HCT116 (cell line): ENCODE data around the gene SUCLG1. TPM values are rescaled to one million over a fixed set of nuclear protein-coding genes. Genes with fewer than 3 reads are reported as not detected.

Experiments
- ATAC-seq: fragments of 200-7000 bp; cut with Tn5 transposase; 2 replicates; pipeline ENCODE4 v1.9.1; 2020; ENCODE audit warnings: mild to moderate bottlenecking, moderate library complexity
- BruUV-seq: library from RNA; stranded (reverse); fragments of 400-500 nt; replicated peaks from 2 replicates; lab custom pipeline; 2021; lab: Mats Ljungman, UMichigan
- CTCF ChIA-PET: fragments of 300-600 bp; sonication (Branson Sonifier 250); formaldehyde crosslinking; loops from one replicate; lab custom pipeline; 2021; ENCODE audit warnings: antibody characterized with exemption; lab: Charles Lee
- POLR2A ChIA-PET: fragments of 300-600, 350-600 bp; sonication (Branson Sonifier 250); formaldehyde crosslinking; loops from one replicate; lab custom pipeline; 2021; ENCODE audit warnings: antibody characterized with exemption; lab: Charles Lee
- RAD21 ChIA-PET, 2 experiments: fragments of 300-600 bp; sonication (Branson Sonifier 250); formaldehyde crosslinking; loops; one replicate each; lab custom pipeline; 2023; ENCODE audit warnings: low total read pairs in 2 of 2; ENCODE audit not compliant: uncharacterized antibody in 2 of 2, unreplicated experiment in 2 of 2, low non-redundant PET in 1 of 2; lab: Charles Lee
- DNase-seq: peaks from one replicate; pipeline ENCODE4 v3.0.0-alpha.2; 2010; ENCODE audit warnings: low read depth, low spot score
- H2AFZ ChIP-seq: fragments of 200-600 bp; shearing (Covaris generic), sonication (generic); 2 replicates; pipeline ENCODE4 v1.6.1; 2017; ENCODE audit warnings: low read depth, mixed run types, mixed read lengths, antibody characterized with exemption, low read length; ENCODE audit not compliant: poor library complexity, severe bottlenecking
- H3K27ac ChIP-seq: 2 replicates; pipeline ENCODE4 v1.5.1; 2012; ENCODE audit warnings: low read depth, low read length
- H3K27me3 ChIP-seq: fragments of 200-600 bp; sonication (generic); 2 replicates; pipeline ENCODE4 v1.6.1; 2016; ENCODE audit warnings: mixed run types, low read length, mixed read lengths; ENCODE audit not compliant: insufficient read depth
- H3K36me3 ChIP-seq, 2 experiments: fragments of 200-500 bp in 1 of 2; fragments of 200-600 bp in 1 of 2; sonication (Bioruptor generic) in 1 of 2; sonication (generic) in 1 of 2; 2 replicates each; pipeline versions ENCODE4 v1.5.1 to v1.6.1; 2014 to 2016; ENCODE audit warnings: low read length in 2 of 2, inconsistent platforms in 1 of 2, mixed read lengths in 1 of 2, mixed run types in 1 of 2; ENCODE audit not compliant: insufficient read depth in 2 of 2, control insufficient read depth in 1 of 2
- H3K4me1 ChIP-seq, 2 experiments: fragments of 200-600 bp in 1 of 2; sonication (generic) in 1 of 2; 2 replicates each; pipeline versions ENCODE4 v1.5.1 to v1.6.1; 2012 to 2017; ENCODE audit warnings: low read length in 2 of 2, inconsistent platforms in 1 of 2, mild to moderate bottlenecking in 1 of 2, mixed read lengths in 1 of 2, mixed run types in 1 of 2, moderate library complexity in 1 of 2; ENCODE audit not compliant: insufficient read depth in 2 of 2, control insufficient read depth in 1 of 2
- H3K4me2 ChIP-seq: fragments of 200-600 bp; sonication (generic); 2 replicates; pipeline ENCODE4 v1.6.1; 2017; ENCODE audit warnings: mixed run types, low read length, mixed read lengths
- H3K4me3 ChIP-seq, 2 experiments: fragments of 200-600 bp in 1 of 2; sonication (generic) in 1 of 2; replicated peaks in 1 of 2; 2 replicates each; pipeline ENCODE4 v1.5.1; 2011 to 2016; ENCODE audit warnings: low read length in 2 of 2, control low read depth in 1 of 2, low read depth in 1 of 2, mild to moderate bottlenecking in 1 of 2, mixed read lengths in 1 of 2, mixed run types in 1 of 2
- H3K79me2 ChIP-seq: fragments of 200-600 bp; sonication (generic); 2 replicates; pipeline ENCODE4 v1.6.1; 2017; ENCODE audit warnings: mild to moderate bottlenecking, mixed run types, low read length, moderate library complexity, mixed read lengths; ENCODE audit not compliant: insufficient read depth
- H3K9ac ChIP-seq: fragments of 200-600 bp; sonication (generic); 2 replicates; pipeline ENCODE4 v1.6.1; 2016; ENCODE audit warnings: low read length, mixed read lengths
- H3K9me2 ChIP-seq: fragments of 200-600 bp; sonication (generic), shearing (Covaris generic); 2 replicates; pipeline ENCODE4 v1.6.1; 2017; ENCODE audit warnings: mixed run types, mild to moderate bottlenecking, moderate library complexity; ENCODE audit not compliant: insufficient read depth
- H3K9me3 ChIP-seq, 2 experiments: fragments of 200-500 bp in 1 of 2; fragments of 200-600 bp in 1 of 2; sonication (Bioruptor generic) in 1 of 2; sonication (generic) in 1 of 2; 2 replicates each; pipeline ENCODE4 v1.6.1; 2014 to 2017; ENCODE audit warnings: low read length in 2 of 2, mixed read lengths in 2 of 2, inconsistent platforms in 1 of 2, low read depth in 1 of 2, mild to moderate bottlenecking in 1 of 2, mixed run types in 1 of 2, moderate library complexity in 1 of 2; ENCODE audit not compliant: control insufficient read depth in 1 of 2, insufficient read depth in 1 of 2
- H4K20me1 ChIP-seq: fragments of 200-600 bp; sonication (generic), shearing (Covaris generic); 2 replicates; pipeline ENCODE4 v1.6.1; 2017; ENCODE audit warnings: mixed run types, mild to moderate bottlenecking, moderate library complexity; ENCODE audit not compliant: insufficient read depth
- ATF3 ChIP-seq: IDR thresholded peaks from 2 replicates; pipeline ENCODE4 v1.6.1; 2012
- ELF1 ChIP-seq: IDR thresholded peaks from 2 replicates; pipeline ENCODE4 v1.6.1; 2012; ENCODE audit warnings: low read depth, borderline replicate concordance
- EZH2phosphoT487 ChIP-seq: fragments of 200-600 bp; IDR thresholded peaks from 2 replicates; pipeline ENCODE4 v1.6.1; 2018; ENCODE audit warnings: antibody characterized with exemption, borderline replicate concordance
- FOSL1 ChIP-seq: IDR thresholded peaks from 2 replicates; pipeline ENCODE4 v1.6.1; 2012; ENCODE audit warnings: low read depth
- POLR2AphosphoS5 ChIP-seq: IDR thresholded peaks from 2 replicates; pipeline ENCODE4 v1.6.1; 2011; ENCODE audit warnings: mild to moderate bottlenecking, low read depth, low read length, moderate library complexity
- RAD21 ChIP-seq: IDR thresholded peaks from 2 replicates; pipeline ENCODE4 v1.6.1; 2012; ENCODE audit warnings: low read depth, mild to moderate bottlenecking
- YY1 ChIP-seq: IDR thresholded peaks from 2 replicates; pipeline ENCODE4 v1.6.1; 2011; ENCODE audit warnings: low read length, low read depth, moderate library complexity, mild to moderate bottlenecking; ENCODE audit not compliant: insufficient replicate concordance; ENCODE audit errors: extremely low read depth
- ZFX ChIP-seq: fragments of 450-650 bp; IDR thresholded peaks from 2 replicates; pipeline ENCODE4 v1.6.1; 2017
- ZNF274 ChIP-seq: fragments of 200-500 bp; sonication (Bioruptor generic); IDR thresholded peaks from 2 replicates; pipeline ENCODE4 v1.6.1; 2014; ENCODE audit warnings: mild to moderate bottlenecking, low read depth, low read length, inconsistent platforms
- intact Hi-C: fragments of 100-400 bp; cut with micrococcal nuclease; formaldehyde crosslinking; loops from 2 replicates; pipeline ENCODE4 v1.10.0; 2022
- total RNA-seq: library from RNA; stranded (reverse); gene quantifications from one replicate; pipeline ENCODE4 v1.2.1, GENCODE V29; 2021; ENCODE audit not compliant: unreplicated experiment
- TF ChIP-seq, protein P1 (sequence below): IDR thresholded peaks from 2 replicates; pipeline ENCODE4 v1.6.1; 2012
- TF ChIP-seq, protein P2 (sequence below): IDR thresholded peaks from 2 replicates; pipeline ENCODE4 v1.6.1; 2011; ENCODE audit warnings: mild to moderate bottlenecking, low read length, moderate library complexity; ENCODE audit not compliant: insufficient replicate concordance; ENCODE audit errors: extremely low read depth

The SUCLG1 gene
- total RNA-seq, 1 experiment from 2014 or later, result 56.3 TPM

GRCh38 chr2:84394628-84395027 is 64.5 kb downstream of the SUCLG1 start:
- no peaks in the 10 kb centered on the region for H4K20me1 ChIP-seq
- no peak for ATAC-seq
- no peak overlapping the region for H2AFZ ChIP-seq
- TF ChIP-seq, protein P1, sequence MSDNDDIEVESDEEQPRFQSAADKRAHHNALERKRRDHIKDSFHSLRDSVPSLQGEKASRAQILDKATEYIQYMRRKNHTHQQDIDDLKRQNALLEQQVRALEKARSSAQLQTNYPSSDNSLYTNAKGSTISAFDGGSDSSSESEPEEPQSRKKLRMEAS, result no peak
- TF ChIP-seq ZFX, result no peak
- no peak for TF ChIP-seq ZNF274
- TF ChIP-seq POLR2AphosphoS5, result no peak
- TF ChIP-seq, protein P2, sequence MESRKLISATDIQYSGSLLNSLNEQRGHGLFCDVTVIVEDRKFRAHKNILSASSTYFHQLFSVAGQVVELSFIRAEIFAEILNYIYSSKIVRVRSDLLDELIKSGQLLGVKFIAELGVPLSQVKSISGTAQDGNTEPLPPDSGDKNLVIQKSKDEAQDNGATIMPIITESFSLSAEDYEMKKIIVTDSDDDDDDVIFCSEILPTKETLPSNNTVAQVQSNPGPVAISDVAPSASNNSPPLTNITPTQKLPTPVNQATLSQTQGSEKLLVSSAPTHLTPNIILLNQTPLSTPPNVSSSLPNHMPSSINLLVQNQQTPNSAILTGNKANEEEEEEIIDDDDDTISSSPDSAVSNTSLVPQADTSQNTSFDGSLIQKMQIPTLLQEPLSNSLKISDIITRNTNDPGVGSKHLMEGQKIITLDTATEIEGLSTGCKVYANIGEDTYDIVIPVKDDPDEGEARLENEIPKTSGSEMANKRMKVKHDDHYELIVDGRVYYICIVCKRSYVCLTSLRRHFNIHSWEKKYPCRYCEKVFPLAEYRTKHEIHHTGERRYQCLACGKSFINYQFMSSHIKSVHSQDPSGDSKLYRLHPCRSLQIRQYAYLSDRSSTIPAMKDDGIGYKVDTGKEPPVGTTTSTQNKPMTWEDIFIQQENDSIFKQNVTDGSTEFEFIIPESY, result no peak
- no peak for TF ChIP-seq ATF3
- no peak for TF ChIP-seq RAD21
- TF ChIP-seq ELF1, result no peak
- no peak for TF ChIP-seq FOSL1
- no peak for TF ChIP-seq YY1
- no peak for TF ChIP-seq EZH2phosphoT487
- no peaks in the 10 kb centered on the region for H3K27me3 ChIP-seq
- ChIA-PET RAD21 (no interaction called here), CTCF (no interaction called here), POLR2A (no interaction called here)
- H3K27ac ChIP-seq, result no peak overlapping the region
- no peaks in the 10 kb centered on the region for H3K9me2 ChIP-seq
- no TSS peak for BruUV-seq
- H3K79me2 ChIP-seq, result no peaks in the 10 kb centered on the region
- no peak overlapping the region for H3K4me3 ChIP-seq
- H3K4me1 ChIP-seq, result 0 out of 4 replicates have a peak, but pooled peaks cover 0 to 3% of the 10 kb centered on the region in 2 experiments
- DNase-seq, result no peak
- no peak overlapping the region for H3K4me2 ChIP-seq
- H3K9me3 ChIP-seq, result no peaks in the 10 kb centered on the region
- H3K9ac ChIP-seq, result no peak overlapping the region
- no peaks in the 10 kb centered on the region for H3K36me3 ChIP-seq
- intact Hi-C loops, result no loop called here
